Neural cell (in vitro differentiated cells): ENCODE results near the gene RWDD2A. TPM values are rescaled to one million over a fixed set of nuclear protein-coding genes. Genes with fewer than 3 reads are reported as not detected.

Experiments used
- H2AFZ ChIP-seq: fragments of 200-600, 300-800 bp; sonication (generic), shearing (Covaris generic); 2 replicates; pipeline ENCODE4 v1.6.0; 2014; ENCODE audit warnings: low read depth, mild to moderate bottlenecking, antibody characterized with exemption, low read length, moderate library complexity
- H3F3A ChIP-seq: fragments of 200-600 bp; shearing (Covaris generic); 2 replicates; pipeline ENCODE4 v1.6.1; 2016; ENCODE audit warnings: mild to moderate bottlenecking, moderate library complexity, mixed read lengths, antibody characterized with exemption, low read length; ENCODE audit not compliant: insufficient read depth, poor library complexity, severe bottlenecking
- H3K27ac ChIP-seq: fragments of 200-600, 300-800 bp; sonication (generic), shearing (Covaris generic); 2 replicates; pipeline ENCODE4 v1.5.1; 2014; ENCODE audit warnings: mild to moderate bottlenecking, low read length, moderate library complexity
- H3K27me3 ChIP-seq: fragments of 300-800, 200-600 bp; sonication (generic), shearing (Covaris generic); 2 replicates; pipeline ENCODE4 v1.6.0; 2014; ENCODE audit warnings: mild to moderate bottlenecking, low read depth, low read length, moderate library complexity; ENCODE audit not compliant: insufficient read depth
- H3K36me3 ChIP-seq: fragments of 300-800, 200-600 bp; sonication (generic), shearing (Covaris generic); 2 replicates; pipeline ENCODE4 v1.5.1; 2014; ENCODE audit warnings: mild to moderate bottlenecking, antibody characterized with exemption, low read length, moderate library complexity; ENCODE audit not compliant: insufficient read depth
- H3K4me2 ChIP-seq: fragments of 300-800, 200-600 bp; sonication (generic), shearing (Covaris generic); 2 replicates; pipeline ENCODE4 v1.6.0; 2014; ENCODE audit warnings: mild to moderate bottlenecking, low read length
- H3K4me3 ChIP-seq: fragments of 300-800, 200-600 bp; sonication (generic), shearing (Covaris generic); 2 replicates; pipeline ENCODE4 v1.5.1; 2014; ENCODE audit warnings: mild to moderate bottlenecking, low read length, moderate library complexity
- H3K79me2 ChIP-seq: fragments of 200-600 bp; shearing (Covaris generic); replicated peaks from 2 replicates; pipeline ENCODE4 v1.6.0; 2014; ENCODE audit warnings: mild to moderate bottlenecking, low read length, moderate library complexity; ENCODE audit not compliant: insufficient read depth
- H3K9ac ChIP-seq: fragments of 300-800, 200-600 bp; sonication (generic), shearing (Covaris generic); 2 replicates; pipeline ENCODE4 v1.6.1; 2016; ENCODE audit warnings: mild to moderate bottlenecking, low read length, mixed read lengths
- H3K9me2 ChIP-seq: fragments of 200-600 bp; shearing (Covaris generic); 2 replicates; pipeline ENCODE4 v1.6.1; 2016; ENCODE audit warnings: mild to moderate bottlenecking, low read length, mixed read lengths; ENCODE audit not compliant: insufficient read depth
- H3K9me3 ChIP-seq: fragments of 200-600, 300-800 bp; sonication (generic), shearing (Covaris generic); 2 replicates; pipeline ENCODE4 v1.6.1; 2016; ENCODE audit warnings: mild to moderate bottlenecking, mixed run types, low read length, moderate library complexity, mixed read lengths
- H4K20me1 ChIP-seq: fragments of 200-600 bp; shearing (Covaris generic); 2 replicates; pipeline ENCODE4 v1.6.1; 2016; ENCODE audit warnings: mild to moderate bottlenecking, mixed run types; ENCODE audit not compliant: insufficient read depth
- EP300 ChIP-seq: fragments of 450-650 bp; conservative IDR thresholded peaks from 2 replicates; pipeline ENCODE4 v1.6.1; 2014; ENCODE audit warnings: antibody characterized with exemption, mild to moderate bottlenecking, moderate library complexity; ENCODE audit not compliant: poor library complexity, severe bottlenecking
- EZH2 ChIP-seq: fragments of 200-600, 300-800 bp; shearing (Covaris generic), sonication (generic); IDR thresholded peaks from 2 replicates; pipeline ENCODE4 v1.6.1; 2014; ENCODE audit warnings: antibody characterized with exemption, low read length, borderline replicate concordance, mild to moderate bottlenecking; ENCODE audit not compliant: insufficient read depth, poor library complexity, severe bottlenecking
- MXI1 ChIP-seq: fragments of 450-650 bp; conservative IDR thresholded peaks from 2 replicates; pipeline ENCODE4 v1.6.1; 2014; ENCODE audit warnings: antibody characterized with exemption, mild to moderate bottlenecking; ENCODE audit not compliant: poor library complexity, severe bottlenecking
- POLR2AphosphoS5 ChIP-seq: IDR thresholded peaks from 2 replicates; pipeline ENCODE4 v1.6.1; 2012
- RAD21 ChIP-seq: fragments of 450-650 bp; conservative IDR thresholded peaks from 2 replicates; pipeline ENCODE4 v1.6.1; 2014; ENCODE audit warnings: antibody characterized with exemption, mild to moderate bottlenecking, moderate library complexity
- SMC3 ChIP-seq: fragments of 450-650 bp; conservative IDR thresholded peaks from 2 replicates; pipeline ENCODE4 v1.6.1; 2014; ENCODE audit warnings: antibody characterized with exemption, mild to moderate bottlenecking, moderate library complexity; ENCODE audit not compliant: poor library complexity
- TAF1 ChIP-seq: IDR thresholded peaks from 2 replicates; pipeline ENCODE4 v1.6.1; 2012; ENCODE audit warnings: low read depth
- polyA plus RNA-seq: library from polyadenylated mRNA; depleted of rRNA; stranded (reverse); fragments of >200 nt; gene quantifications from 2 replicates; pipeline ENCODE4 v1.2.3, GENCODE V29; 2014
- TF ChIP-seq, protein P1 (sequence below): IDR thresholded peaks from 2 replicates; pipeline ENCODE4 v1.6.1; 2012; ENCODE audit warnings: borderline replicate concordance
- TF ChIP-seq, protein P2 (sequence below): fragments of 450-650 bp; IDR thresholded peaks from 2 replicates; pipeline ENCODE4 v1.5.1; 2014; ENCODE audit warnings: antibody characterized with exemption, mild to moderate bottlenecking, moderate library complexity; ENCODE audit not compliant: poor library complexity, severe bottlenecking

The RWDD2A gene
- polyA plus RNA-seq, 1 donor from 2014 or later, result 6.6 TPM

- H3K4me2 ChIP-seq, result no peak overlapping the region
- H3K9me3 ChIP-seq, result no peaks in the 10 kb centered on the region
- no peaks in the 10 kb centered on the region for H3K9me2 ChIP-seq
- no peak overlapping the region for H2AFZ ChIP-seq
- no peaks in the 10 kb centered on the region for H3K79me2 ChIP-seq
- TF ChIP-seq EP300 (no peak), TAF1 (no peak), SMC3 (no peak), MXI1 (no peak)
- TF ChIP-seq, protein P1, sequence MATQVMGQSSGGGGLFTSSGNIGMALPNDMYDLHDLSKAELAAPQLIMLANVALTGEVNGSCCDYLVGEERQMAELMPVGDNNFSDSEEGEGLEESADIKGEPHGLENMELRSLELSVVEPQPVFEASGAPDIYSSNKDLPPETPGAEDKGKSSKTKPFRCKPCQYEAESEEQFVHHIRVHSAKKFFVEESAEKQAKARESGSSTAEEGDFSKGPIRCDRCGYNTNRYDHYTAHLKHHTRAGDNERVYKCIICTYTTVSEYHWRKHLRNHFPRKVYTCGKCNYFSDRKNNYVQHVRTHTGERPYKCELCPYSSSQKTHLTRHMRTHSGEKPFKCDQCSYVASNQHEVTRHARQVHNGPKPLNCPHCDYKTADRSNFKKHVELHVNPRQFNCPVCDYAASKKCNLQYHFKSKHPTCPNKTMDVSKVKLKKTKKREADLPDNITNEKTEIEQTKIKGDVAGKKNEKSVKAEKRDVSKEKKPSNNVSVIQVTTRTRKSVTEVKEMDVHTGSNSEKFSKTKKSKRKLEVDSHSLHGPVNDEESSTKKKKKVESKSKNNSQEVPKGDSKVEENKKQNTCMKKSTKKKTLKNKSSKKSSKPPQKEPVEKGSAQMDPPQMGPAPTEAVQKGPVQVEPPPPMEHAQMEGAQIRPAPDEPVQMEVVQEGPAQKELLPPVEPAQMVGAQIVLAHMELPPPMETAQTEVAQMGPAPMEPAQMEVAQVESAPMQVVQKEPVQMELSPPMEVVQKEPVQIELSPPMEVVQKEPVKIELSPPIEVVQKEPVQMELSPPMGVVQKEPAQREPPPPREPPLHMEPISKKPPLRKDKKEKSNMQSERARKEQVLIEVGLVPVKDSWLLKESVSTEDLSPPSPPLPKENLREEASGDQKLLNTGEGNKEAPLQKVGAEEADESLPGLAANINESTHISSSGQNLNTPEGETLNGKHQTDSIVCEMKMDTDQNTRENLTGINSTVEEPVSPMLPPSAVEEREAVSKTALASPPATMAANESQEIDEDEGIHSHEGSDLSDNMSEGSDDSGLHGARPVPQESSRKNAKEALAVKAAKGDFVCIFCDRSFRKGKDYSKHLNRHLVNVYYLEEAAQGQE, result no peak
- TF ChIP-seq, protein P2, sequence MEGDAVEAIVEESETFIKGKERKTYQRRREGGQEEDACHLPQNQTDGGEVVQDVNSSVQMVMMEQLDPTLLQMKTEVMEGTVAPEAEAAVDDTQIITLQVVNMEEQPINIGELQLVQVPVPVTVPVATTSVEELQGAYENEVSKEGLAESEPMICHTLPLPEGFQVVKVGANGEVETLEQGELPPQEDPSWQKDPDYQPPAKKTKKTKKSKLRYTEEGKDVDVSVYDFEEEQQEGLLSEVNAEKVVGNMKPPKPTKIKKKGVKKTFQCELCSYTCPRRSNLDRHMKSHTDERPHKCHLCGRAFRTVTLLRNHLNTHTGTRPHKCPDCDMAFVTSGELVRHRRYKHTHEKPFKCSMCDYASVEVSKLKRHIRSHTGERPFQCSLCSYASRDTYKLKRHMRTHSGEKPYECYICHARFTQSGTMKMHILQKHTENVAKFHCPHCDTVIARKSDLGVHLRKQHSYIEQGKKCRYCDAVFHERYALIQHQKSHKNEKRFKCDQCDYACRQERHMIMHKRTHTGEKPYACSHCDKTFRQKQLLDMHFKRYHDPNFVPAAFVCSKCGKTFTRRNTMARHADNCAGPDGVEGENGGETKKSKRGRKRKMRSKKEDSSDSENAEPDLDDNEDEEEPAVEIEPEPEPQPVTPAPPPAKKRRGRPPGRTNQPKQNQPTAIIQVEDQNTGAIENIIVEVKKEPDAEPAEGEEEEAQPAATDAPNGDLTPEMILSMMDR, result no peak
- H3K4me3 ChIP-seq, result no peak overlapping the region
- no peak overlapping the region for H3K27ac ChIP-seq
- no peaks in the 10 kb centered on the region for H3K36me3 ChIP-seq
- no peaks in the 10 kb centered on the region for H3F3A ChIP-seq
- H4K20me1 ChIP-seq, result no peaks in the 10 kb centered on the region
- no peaks in the 10 kb centered on the region for H3K27me3 ChIP-seq
- H3K9ac ChIP-seq, result no peak overlapping the region
Measured at GRCh38 chr6:83183082-83183828, 9.9 kb upstream of the RWDD2A start.

GRCh38 chr6:83185096-83185495 is 8.1 kb upstream of the RWDD2A start:
- H3K36me3 ChIP-seq, result no peaks in the 10 kb centered on the region

More at GRCh38 chr6:83185096-83185495, 8.1 kb upstream of the RWDD2A start:
- Histone ChIP-seq H3K9me3 (no peaks in the 10 kb centered on the region), H3K4me2 (no peak overlapping the region), H3K79me2 (no peaks in the 10 kb centered on the region), H3K9ac (no peak overlapping the region), H4K20me1 (no peaks in the 10 kb centered on the region), H3K4me3 (no peak overlapping the region), H3K27me3 (no peaks in the 10 kb centered on the region), H3K9me2 (no peaks in the 10 kb centered on the region), H3F3A (no peaks in the 10 kb centered on the region), H3K27ac (no peak overlapping the region), H2AFZ (no peak overlapping the region)
- no peak for TF ChIP-seq RAD21
- TF ChIP-seq, protein P2, result no peak
- TF ChIP-seq MXI1, result no peak
- no peak for TF ChIP-seq EZH2
- TF ChIP-seq POLR2AphosphoS5, result no peak
- TF ChIP-seq, protein P1, result no peak
- no peak for TF ChIP-seq TAF1
- TF ChIP-seq SMC3, result no peak
- no peak for TF ChIP-seq EP300
